ENCODE measurements around the gene DTNBP1.

Gene DTNBP1

DNA sequence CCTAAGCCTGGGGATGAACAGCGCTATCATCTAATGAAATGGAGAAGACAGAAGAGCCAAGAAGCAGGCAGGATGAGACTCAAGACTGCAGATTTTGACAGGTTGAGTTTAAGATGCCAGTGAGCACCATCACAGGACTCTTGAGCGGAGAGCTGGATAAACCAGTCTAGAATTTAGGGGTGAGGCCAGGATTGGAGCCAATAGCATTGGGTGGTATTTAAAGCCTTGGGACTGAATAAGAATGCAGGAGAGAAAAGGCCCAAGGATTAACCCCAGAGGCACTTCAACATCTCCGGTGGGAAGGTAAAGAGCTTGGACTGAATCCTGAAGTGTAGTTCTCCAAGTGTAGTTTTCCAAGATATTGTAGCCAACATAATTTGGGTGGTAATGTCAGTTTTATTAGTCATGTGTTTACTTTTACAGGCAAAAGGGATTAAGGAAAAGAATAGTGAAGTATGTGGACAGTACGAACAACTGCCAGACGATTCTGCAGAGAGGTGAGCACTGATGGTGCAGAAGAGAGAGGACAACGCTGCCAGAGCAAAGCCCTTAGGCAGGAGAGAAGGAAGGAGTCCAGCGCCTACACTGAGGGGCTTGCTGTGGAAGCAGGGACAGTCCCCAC, 85.2 kb downstream of the DTNBP1 start:
- Histone ChIP-seq H3K9ac (ENCODE audit: insufficient read length, low read depth) (no peak overlapping the region), H3K9me3 (ENCODE audit: insufficient read depth, low read length) (no peaks in the 10 kb centered on the region), H3K4me3 (ENCODE audit: insufficient read length, low read depth) (no peak overlapping the region), H3K27me3 (ENCODE audit: insufficient read depth, insufficient read length) (no peaks in the 10 kb centered on the region), H3K36me3 (ENCODE audit: insufficient read depth, insufficient read length, low read length) (no peaks in the 10 kb centered on the region), H3K4me1 (ENCODE audit: insufficient read depth, insufficient read length) (no peaks in the 10 kb centered on the region)
- no peak for DNase-seq (ENCODE audit: low read depth, low spot score)
- TF ChIP-seq ZNF274 (IDR thresholded peaks at IDR 0.05; ENCODE audit: low read depth, low read length) (no peak), SUZ12 (IDR thresholded peaks at IDR 0.05; ENCODE audit: extremely low read depth, insufficient read depth, insufficient read length) (no peak), YY1 (IDR thresholded peaks at IDR 0.05; ENCODE audit: insufficient read depth, insufficient read length) (no peak)

GRCh38 chr6:15577106-15577505, 85.7 kb downstream of the DTNBP1 start:
- Histone ChIP-seq H3K9me3 (ENCODE audit: insufficient read depth, low read length) (no peaks in the 10 kb centered on the region), H3K9ac (ENCODE audit: insufficient read length, low read depth) (no peak overlapping the region), H3K4me3 (ENCODE audit: insufficient read length, low read depth) (no peak overlapping the region), H3K27me3 (ENCODE audit: insufficient read depth, insufficient read length) (no peaks in the 10 kb centered on the region), H3K36me3 (ENCODE audit: insufficient read depth, insufficient read length, low read length) (no peaks in the 10 kb centered on the region), H3K4me1 (ENCODE audit: insufficient read depth, insufficient read length) (no peaks in the 10 kb centered on the region)
- TF ChIP-seq YY1 (IDR thresholded peaks at IDR 0.05; ENCODE audit: insufficient read depth, insufficient read length): no peak
- no peak for TF ChIP-seq SUZ12 (IDR thresholded peaks at IDR 0.05; ENCODE audit: extremely low read depth, insufficient read depth, insufficient read length)
- TF ChIP-seq ZNF274 (IDR thresholded peaks at IDR 0.05; ENCODE audit: low read depth, low read length): no peak
- DNase-seq (ENCODE audit: low read depth, low spot score): no peak

GRCh38 chr6:15575357-15576033, 87.3 kb downstream of the DTNBP1 start:
- no peaks in the 10 kb centered on the region for H3K27me3 ChIP-seq (ENCODE audit: insufficient read depth, insufficient read length)
- H3K36me3 ChIP-seq (ENCODE audit: insufficient read depth, insufficient read length, low read length): no peaks in the 10 kb centered on the region
- TF ChIP-seq ZNF274 (IDR thresholded peaks at IDR 0.05; ENCODE audit: low read depth, low read length) (no peak), SUZ12 (IDR thresholded peaks at IDR 0.05; ENCODE audit: extremely low read depth, insufficient read depth, insufficient read length) (no peak), YY1 (IDR thresholded peaks at IDR 0.05; ENCODE audit: insufficient read depth, insufficient read length) (no peak)
- H3K4me3 ChIP-seq (ENCODE audit: insufficient read length, low read depth): no peak overlapping the region
- H3K9ac ChIP-seq (ENCODE audit: insufficient read length, low read depth): no peak overlapping the region
- DNase-seq (ENCODE audit: low read depth, low spot score): no peak
- H3K9me3 ChIP-seq (ENCODE audit: insufficient read depth, low read length): no peaks in the 10 kb centered on the region
- no peaks in the 10 kb centered on the region for H3K4me1 ChIP-seq (ENCODE audit: insufficient read depth, insufficient read length)

- H3K4me1 ChIP-seq (ENCODE audit: insufficient read depth, insufficient read length): no peaks in the 10 kb centered on the region
- TF ChIP-seq YY1 (IDR thresholded peaks at IDR 0.05; ENCODE audit: insufficient read depth, insufficient read length) (no peak), SUZ12 (IDR thresholded peaks at IDR 0.05; ENCODE audit: extremely low read depth, insufficient read depth, insufficient read length) (no peak), ZNF274 (IDR thresholded peaks at IDR 0.05; ENCODE audit: low read depth, low read length) (no peak)
Observed at GRCh38 chr6:15574486-15574885, 88.3 kb downstream of the DTNBP1 start.

GRCh38 chr6:15574023-15574422, 88.8 kb downstream of the DTNBP1 start:
- Histone ChIP-seq H3K27me3 (ENCODE audit: insufficient read depth, insufficient read length) (no peaks in the 10 kb centered on the region), H3K9ac (ENCODE audit: insufficient read length, low read depth) (no peak overlapping the region), H3K4me3 (ENCODE audit: insufficient read length, low read depth) (no peak overlapping the region), H3K36me3 (ENCODE audit: insufficient read depth, insufficient read length, low read length) (no peaks in the 10 kb centered on the region), H3K4me1 (ENCODE audit: insufficient read depth, insufficient read length) (no peaks in the 10 kb centered on the region), H3K9me3 (ENCODE audit: insufficient read depth, low read length) (no peaks in the 10 kb centered on the region)
- no peak for DNase-seq (ENCODE audit: low read depth, low spot score)
- TF ChIP-seq YY1 (IDR thresholded peaks at IDR 0.05; ENCODE audit: insufficient read depth, insufficient read length) (no peak), ZNF274 (IDR thresholded peaks at IDR 0.05; ENCODE audit: low read depth, low read length) (no peak), SUZ12 (IDR thresholded peaks at IDR 0.05; ENCODE audit: extremely low read depth, insufficient read depth, insufficient read length) (no peak)

More at GRCh38 chr6:15574486-15574885, 88.3 kb downstream of the DTNBP1 start:
- Histone ChIP-seq H3K9me3 (ENCODE audit: insufficient read depth, low read length) (no peaks in the 10 kb centered on the region), H3K9ac (ENCODE audit: insufficient read length, low read depth) (no peak overlapping the region), H3K36me3 (ENCODE audit: insufficient read depth, insufficient read length, low read length) (no peaks in the 10 kb centered on the region), H3K27me3 (ENCODE audit: insufficient read depth, insufficient read length) (no peaks in the 10 kb centered on the region), H3K4me3 (ENCODE audit: insufficient read length, low read depth) (no peak overlapping the region)
- no peak for DNase-seq (ENCODE audit: low read depth, low spot score)

GRCh38 chr6:15573384-15573783, 89.4 kb downstream of the DTNBP1 start:
- DNase-seq (ENCODE audit: low read depth, low spot score): no peak
- no peak for TF ChIP-seq ZNF274 (IDR thresholded peaks at IDR 0.05; ENCODE audit: low read depth, low read length)
- TF ChIP-seq YY1 (IDR thresholded peaks at IDR 0.05; ENCODE audit: insufficient read depth, insufficient read length): no peak
- TF ChIP-seq SUZ12 (IDR thresholded peaks at IDR 0.05; ENCODE audit: extremely low read depth, insufficient read depth, insufficient read length): no peak

GRCh38 chr6:15572296-15573016, 90.4 kb downstream of the DTNBP1 start:
- DNase-seq (ENCODE audit: low read depth, low spot score): no peak
- no peaks in the 10 kb centered on the region for H3K36me3 ChIP-seq (ENCODE audit: insufficient read depth, insufficient read length, low read length)
- H3K9me3 ChIP-seq (ENCODE audit: insufficient read depth, low read length): no peaks in the 10 kb centered on the region
- H3K4me1 ChIP-seq (ENCODE audit: insufficient read depth, insufficient read length): no peaks in the 10 kb centered on the region
- no peak overlapping the region for H3K9ac ChIP-seq (ENCODE audit: insufficient read length, low read depth)
- no peak for TF ChIP-seq YY1 (IDR thresholded peaks at IDR 0.05; ENCODE audit: insufficient read depth, insufficient read length)
- TF ChIP-seq ZNF274 (IDR thresholded peaks at IDR 0.05; ENCODE audit: low read depth, low read length): no peak
- no peak for TF ChIP-seq SUZ12 (IDR thresholded peaks at IDR 0.05; ENCODE audit: extremely low read depth, insufficient read depth, insufficient read length)
- no peaks in the 10 kb centered on the region for H3K27me3 ChIP-seq (ENCODE audit: insufficient read depth, insufficient read length)
- H3K4me3 ChIP-seq (ENCODE audit: insufficient read length, low read depth): no peak overlapping the region

More at GRCh38 chr6:15573384-15573783, 89.4 kb downstream of the DTNBP1 start:
- Histone ChIP-seq H3K27me3 (ENCODE audit: insufficient read depth, insufficient read length) (no peaks in the 10 kb centered on the region), H3K9ac (ENCODE audit: insufficient read length, low read depth) (no peak overlapping the region), H3K4me3 (ENCODE audit: insufficient read length, low read depth) (no peak overlapping the region), H3K36me3 (ENCODE audit: insufficient read depth, insufficient read length, low read length) (no peaks in the 10 kb centered on the region), H3K9me3 (ENCODE audit: insufficient read depth, low read length) (no peaks in the 10 kb centered on the region), H3K4me1 (ENCODE audit: insufficient read depth, insufficient read length) (no peaks in the 10 kb centered on the region)

All from NT2/D1 (cell line).